HG03175 (cell line): ENCODE results near the gene PATJ.
"Not testable (repeated sequence)": the region's sequence is repeated elsewhere in the genome, so short reads cannot be mapped to it uniquely, and the experiment has no call there.

ENCODE experiments used
- ATAC-seq: cut with Tn5 transposase; IDR thresholded peaks from one replicate; pipeline ENCODE4 v1.9.1; 2021; ENCODE audit warnings: mild to moderate bottlenecking, moderate library complexity; ENCODE audit not compliant: unreplicated experiment

PATJ gene

DNA sequence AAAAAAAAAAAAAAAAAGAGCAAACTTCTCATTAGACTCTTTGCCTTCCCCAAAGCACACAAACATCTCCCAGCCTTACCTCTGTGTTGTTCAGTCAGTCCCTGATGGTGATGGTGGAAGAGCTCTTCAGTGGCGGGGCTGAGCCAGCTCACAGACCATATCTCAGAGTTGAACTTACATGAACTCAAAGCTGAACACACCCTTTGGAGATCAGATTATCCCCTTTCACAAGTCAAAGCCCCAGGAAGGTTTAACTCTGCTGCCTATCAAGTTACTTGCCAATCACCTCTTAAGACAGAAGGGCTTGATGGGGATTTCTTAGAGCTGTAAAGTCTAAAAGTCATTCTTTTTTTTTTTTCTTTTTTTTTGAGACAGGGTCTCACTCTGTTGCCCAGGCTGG lies 397.1 kb downstream of the PATJ start:
- no peak for ATAC-seq

DNA sequence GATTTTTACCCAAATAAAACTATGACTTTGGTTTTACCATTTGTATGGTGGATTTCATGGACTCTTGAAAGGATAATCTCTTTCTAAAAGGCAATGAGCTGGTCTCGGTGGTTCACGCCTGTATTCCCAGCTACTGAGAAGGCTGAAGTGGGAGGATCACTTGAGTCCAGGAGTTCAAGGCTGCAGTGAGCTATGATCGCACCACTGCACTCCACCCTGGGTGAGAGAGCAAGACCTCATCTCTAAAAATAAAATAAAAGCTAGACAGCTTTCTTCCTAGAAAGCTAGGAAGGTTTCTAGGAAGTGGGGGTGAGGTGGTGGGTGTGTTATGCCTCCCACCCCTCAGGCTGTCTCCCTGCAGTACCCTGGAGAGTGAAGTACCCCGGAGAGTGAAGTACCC lies 398.4 kb downstream of the PATJ start:
- no peak for ATAC-seq

DNA sequence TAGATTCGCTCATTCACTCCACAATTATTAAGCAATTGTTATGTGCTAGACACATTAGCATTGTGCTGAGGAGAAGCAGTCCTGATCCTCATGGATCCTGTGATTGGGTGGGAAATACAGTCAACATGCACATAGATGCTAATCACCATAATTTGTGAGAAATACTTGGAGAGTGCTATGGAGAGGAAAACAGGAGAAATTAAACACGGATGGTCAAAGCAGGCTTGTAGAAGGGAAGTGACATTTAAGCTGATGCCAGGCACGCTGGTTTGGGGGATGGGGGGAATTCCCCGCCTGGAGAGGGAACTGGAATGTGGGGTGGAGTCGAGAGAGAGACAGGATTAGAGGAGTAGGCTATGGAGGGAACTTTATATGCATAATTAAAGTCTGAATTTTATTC lies 400.2 kb downstream of the PATJ start:
- ATAC-seq = no peak

DNA sequence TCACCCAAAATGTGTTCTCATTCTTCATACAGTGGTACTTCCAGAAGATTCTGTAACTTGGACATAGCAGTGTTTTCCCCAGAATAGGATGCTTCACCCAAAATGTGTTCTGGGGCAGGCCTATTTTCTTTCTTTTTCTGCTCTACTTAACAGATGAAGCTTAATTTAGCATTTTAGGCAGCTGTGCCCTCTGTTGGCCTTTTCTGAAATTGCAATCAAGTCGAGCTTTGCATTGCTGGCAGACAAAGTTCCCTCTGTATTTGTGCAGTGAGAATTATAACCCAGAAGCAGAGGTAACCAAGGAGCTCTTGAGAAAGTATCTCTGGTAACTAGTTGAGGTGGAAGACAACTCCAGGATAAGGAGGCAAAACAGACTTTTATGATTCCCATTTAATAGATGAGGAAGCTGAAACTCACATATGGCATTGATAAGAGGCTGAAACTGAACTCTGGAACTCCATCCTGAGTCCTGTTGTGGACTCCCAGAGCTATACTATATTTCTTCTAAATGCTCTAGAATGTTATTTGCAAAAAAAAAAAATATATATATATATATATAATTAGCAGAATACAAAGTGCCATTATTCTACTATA lies 402.1 kb downstream of the PATJ start:
- ATAC-seq = peak; percentile 57

DNA sequence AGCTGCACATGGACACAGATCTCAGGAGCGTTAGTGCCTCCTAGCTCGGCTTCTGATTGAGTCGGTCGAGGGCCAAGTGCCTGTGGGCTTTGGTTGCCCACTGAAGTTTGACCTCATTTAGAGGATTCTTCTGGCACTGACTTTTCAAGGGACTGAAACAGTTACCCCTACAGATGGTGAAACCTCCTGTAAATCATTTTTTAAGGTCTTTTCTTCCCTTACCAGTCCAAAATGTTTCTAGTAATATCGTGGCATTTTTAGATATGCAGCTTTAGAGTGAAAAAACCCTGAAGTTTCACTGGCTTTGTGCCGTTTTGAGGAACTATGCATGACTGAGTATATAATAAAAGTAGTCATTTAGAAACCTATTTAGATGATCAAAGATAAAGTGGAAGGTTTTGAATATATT lies 417.7 kb downstream of the PATJ start:
- ATAC-seq = peak; percentile 87

DNA sequence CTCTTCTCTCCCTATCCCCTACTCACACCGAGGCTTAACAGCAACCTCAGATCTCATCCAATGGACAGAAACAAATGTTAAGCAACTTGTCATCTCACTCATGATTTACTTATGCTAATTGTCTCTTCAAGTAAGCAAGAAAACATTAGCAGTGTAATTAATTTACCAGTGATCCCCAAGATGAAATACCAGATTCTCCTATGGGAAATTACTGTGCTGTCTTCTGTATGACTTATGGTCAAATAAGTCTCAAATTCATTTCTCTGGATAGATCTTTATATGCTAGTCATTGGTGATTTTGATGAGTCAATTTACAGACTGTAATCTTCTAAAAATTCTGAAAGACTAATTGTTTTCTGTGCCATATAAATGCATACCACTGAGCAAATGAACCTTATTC lies 419.4 kb downstream of the PATJ start:
- no peak for ATAC-seq

DNA sequence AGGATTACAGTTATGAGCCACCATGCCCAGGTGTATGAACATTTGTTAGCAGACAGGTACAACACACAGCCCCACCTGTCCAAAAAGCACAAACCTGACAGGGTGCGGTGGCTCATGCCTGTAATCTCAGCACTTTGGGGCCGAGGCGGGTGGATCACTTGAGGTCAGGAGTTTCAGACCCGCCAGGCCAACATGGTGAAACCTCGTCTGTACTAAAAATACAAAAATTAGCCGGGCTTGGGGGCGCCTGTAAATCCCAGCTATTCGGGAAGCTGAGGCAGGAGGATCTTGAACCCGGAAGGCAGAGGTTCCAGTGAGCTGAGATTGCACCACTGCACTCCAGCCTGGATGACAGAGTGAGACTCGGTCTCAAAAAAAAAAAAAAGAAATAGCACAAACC lies 428.1 kb downstream of the PATJ start:
- ATAC-seq = not testable (repeated sequence)

DNA sequence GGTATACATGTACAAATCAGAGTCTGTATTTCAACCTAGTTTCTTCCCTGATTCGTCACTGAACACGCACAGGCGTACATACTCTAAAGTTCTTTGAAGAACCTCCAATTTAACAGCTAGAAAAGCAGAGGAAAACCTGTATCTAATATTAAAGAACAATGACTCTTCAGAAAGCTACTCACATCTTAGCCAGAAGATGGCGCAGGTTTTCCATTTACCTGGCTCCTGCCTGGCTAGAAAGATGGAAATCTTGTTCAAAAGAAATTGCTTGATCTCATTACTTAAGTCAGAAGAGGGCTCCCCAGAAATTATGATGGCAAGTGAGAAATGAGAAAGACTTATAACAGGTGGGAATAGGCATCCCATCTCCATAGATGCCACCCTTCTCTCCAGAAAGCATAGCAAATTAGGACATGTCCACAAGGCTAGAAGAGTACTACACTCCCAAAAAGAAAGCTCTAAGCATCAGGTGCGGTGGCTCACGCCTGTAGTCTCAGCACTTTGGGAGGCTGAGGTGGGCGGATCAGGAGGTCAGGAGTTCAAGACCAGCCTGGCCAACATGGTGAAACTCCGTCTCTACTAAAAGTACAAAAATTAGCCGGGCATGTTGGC lies 433.4 kb downstream of the PATJ start:
- ATAC-seq = peak; percentile 56

DNA sequence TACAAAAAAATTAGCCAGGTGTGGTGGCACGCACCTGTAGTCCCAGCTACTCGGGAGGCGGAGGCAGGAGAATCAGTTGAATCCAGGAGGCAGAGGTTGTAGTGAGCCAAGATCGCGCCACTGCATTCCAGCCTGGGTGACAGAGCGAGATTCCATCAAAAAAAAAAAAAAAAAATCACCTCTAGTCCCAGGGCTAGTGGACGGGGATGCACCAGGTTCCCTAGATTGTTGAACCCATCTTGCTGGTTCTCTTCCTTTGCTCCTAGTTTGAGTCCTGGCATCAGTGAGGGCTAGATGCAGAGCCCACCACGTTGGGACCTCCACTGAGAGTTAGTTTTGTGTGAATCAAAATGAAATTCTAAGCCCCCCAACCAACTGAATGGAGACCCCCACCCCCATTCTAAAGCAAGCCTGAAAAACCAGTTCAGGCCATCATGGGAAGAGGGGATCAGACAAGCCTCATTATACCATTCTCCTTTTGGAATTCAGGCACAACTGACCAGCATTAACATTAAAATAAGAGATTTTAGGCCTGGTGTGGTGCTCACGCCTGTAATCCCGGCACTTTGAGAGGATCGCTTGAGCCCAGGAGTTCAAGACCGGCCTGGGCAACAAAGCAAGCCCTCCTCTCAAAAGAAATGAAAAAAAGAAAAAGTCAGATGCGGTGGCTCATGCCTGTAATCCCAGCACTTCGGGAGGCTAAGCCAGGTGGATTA lies 434.5 kb downstream of the PATJ start:
- no peak for ATAC-seq

DNA sequence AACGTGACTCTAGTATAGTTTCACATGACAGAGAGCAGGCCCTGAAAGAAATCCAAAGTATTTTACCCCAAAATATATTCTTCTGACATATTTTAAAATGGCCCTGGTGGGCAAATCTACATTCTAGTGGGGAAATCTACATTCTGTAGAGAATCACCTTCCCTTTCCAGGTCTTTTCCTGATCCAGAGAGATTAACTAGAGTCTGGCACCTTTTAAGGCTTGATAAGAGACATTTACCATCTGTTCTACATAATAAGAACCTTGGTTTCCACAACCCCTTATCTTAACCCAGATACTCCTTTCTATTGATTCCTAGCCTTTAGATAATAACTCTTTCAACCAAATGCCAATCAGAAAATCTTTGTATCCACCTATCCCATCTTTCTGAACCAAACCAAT lies 435.3 kb downstream of the PATJ start:
- ATAC-seq = no peak

DNA sequence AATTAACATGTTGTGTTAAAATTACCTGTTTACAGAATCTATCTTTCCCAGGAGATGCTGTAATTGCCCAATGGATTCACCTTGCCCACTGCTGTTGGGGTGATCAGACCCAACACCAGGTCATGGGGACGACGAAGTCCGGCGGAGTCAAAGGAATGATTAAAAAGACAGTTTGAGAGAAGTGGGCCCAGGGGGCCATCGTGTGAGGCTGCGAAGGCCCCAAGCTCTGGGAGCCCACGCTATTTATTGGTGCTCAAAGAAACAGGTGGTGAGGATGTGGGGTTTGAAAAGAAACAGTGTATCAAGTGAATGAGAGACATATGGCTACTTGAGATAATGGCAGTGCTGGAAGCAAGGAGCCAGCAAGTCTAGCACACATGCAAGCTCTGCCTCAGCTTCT lies 436.1 kb downstream of the PATJ start:
- no peak for ATAC-seq

DNA sequence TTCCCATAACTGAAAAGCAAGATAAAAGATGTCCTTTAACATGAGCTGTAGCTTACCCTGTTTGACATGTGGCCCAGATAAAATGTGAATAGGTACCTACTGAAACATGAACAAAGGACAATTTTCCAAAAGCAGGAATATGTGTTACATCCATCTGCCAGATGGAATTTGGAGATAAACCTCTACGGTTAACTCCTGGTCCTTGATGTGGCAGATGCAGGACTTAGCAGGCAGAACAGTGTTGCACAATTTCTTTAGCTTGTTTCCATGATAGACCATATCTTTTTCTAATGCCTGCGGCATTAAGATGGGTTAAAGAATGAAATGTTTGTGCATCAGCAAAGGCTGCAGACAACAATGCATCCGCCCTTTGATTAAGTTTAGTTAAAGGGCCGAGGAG lies 437.8 kb downstream of the PATJ start:
- not testable (repeated sequence) for ATAC-seq

DNA sequence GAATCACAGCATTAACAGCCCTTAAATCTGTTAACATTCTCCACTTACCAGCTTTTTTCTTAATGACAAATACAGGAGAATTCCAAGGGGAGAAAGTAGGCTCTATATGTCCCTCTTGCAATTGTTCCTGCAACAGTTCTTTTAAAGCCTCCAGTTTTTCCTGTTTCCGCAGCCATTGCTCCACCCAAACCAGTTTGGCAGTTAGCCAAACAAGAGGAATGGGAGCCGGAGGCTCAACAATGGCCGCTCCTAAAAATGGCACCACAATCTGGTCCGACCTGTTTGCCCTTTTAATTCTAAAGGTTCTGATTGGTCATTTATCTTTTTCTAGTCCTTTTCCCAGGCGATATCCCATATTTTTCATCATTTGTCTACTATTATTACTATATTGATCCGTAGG lies 438.4 kb downstream of the PATJ start:
- ATAC-seq = no peak

DNA sequence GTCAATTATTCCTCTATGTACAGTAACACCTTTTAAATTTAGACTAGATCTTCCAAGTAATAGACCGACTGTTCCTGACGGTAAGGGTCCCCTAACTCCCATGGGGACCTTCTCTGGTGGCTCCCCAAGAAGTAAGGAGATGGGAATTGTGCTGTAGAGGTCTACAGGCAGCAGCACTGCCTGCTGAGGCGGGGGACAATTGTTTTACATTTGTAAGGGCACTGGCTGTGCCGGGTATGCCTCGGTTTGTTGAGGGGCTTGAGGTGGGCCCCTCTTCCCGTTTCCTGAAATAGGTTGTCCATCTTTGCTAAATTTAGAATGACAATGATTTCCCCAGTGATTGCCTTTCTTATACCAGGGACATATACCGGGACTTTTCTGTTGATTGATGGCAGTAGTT lies 439.3 kb downstream of the PATJ start:
- ATAC-seq = no peak

DNA sequence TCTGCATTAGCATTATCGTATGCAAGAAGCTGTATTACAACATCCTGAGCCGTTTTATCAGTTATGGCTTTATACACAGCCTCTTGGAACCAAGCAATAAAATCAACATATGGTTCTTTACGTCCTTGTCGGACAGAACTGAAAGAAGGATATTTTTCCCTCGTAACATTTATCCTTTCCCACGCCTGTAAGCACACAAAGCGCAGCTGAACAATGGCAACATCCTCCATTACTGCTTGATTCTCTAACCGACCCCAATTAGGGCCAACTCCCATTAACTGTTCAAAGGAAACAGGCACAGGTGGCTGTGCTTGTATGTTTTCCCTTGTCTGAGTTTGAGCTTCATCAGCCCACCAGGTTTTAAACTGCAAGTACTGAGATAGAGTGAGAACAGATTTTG lies 439.9 kb downstream of the PATJ start:
- not testable (repeated sequence) for ATAC-seq

DNA sequence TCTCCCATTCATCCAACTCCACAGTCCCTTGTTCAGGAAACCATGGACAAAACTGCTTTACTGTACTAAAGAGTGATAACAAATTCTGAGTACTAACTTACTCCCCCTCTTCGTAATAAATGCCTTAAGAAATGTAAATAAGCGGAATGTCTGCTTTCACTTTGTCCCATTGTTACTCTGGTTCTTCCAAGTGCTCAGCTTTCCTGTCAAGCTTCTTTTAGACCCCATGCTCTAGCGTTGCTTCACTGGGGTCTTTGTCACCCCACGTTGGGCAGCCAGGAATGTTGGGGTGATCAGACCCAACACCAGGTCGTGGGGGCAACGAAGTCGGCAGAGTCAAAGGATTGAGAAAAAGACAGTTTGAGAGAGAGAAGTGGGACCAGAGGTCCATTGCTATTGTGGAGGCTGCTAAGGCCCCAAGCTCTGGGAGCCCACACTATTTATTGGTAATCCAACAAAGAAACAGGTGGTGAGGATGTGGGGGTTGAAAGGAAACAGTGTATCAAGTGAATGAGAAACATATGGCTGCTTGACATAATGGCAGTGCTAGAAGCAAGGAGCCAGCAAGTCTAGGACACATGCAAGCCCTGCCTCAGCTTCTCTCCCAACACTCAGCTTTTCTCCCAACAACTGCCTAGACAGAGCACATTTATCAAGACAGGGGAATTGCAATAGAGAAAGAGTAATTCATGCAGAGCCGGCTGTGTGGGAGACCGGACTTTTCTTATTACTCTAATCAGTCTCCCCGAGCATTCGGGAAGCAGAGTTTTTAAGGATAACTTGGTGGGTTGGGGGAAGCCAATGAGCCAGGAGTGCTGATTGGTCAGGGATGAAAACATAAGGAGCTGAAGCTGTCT lies 441.1 kb downstream of the PATJ start:
- not testable (repeated sequence) for ATAC-seq

DNA sequence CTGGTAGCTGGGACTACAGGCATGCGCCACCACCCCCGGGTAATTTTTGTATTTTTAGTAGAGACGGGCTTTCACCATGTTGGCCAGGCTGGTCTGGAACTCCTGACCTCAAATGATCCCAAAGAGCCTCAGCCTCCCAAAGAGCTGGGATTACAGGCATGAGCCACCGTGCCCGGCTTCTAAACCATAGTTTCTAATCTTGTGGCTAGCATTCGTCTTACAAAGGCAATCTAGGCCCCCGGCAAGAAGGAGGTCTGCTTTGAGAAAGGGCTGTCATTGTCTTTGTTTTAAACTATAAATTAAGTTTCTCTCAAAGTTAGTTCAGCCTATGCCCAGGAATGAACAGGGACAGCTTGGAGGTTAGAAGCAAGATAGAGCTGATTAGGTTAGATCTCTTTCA lies 442.1 kb downstream of the PATJ start:
- ATAC-seq = no peak

DNA sequence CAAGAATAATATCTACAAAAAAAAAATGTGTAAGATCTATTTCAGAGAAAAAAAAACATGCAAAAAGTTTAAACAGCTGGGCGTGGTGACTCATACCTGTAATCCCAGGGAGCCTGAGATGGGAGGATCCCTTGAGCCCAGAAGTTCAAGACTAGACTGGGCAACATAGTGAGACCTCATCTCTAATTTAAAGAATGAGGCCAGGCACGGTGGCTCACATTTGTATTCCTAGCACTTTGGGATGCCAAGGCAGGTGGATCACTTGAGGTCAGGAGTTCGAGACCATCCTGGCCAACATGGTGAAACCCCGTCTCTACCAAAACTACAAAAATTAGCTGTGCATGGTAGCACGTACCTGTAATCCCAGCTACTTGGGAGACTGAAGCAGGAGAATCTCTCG lies 443.0 kb downstream of the PATJ start:
- ATAC-seq = not testable (repeated sequence)

DNA sequence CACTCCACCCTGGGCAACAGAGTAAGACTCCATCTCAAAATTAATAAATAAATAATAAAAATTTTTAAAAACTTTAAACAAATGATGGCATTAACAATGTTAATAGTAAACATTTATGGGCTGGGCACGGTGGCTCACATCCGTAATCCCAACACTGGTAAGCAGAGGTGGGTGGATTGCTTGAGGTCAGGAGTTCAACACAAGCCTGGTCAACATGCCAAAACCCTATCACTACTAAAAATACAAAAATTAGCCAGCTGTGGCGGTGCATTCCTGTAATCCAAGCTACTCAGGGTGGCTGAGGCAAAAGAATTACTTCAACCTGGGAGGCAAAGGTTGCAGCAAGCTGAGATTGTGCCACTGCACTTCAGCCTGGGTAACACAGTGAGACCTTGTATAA lies 443.4 kb downstream of the PATJ start:
- no peak for ATAC-seq

DNA sequence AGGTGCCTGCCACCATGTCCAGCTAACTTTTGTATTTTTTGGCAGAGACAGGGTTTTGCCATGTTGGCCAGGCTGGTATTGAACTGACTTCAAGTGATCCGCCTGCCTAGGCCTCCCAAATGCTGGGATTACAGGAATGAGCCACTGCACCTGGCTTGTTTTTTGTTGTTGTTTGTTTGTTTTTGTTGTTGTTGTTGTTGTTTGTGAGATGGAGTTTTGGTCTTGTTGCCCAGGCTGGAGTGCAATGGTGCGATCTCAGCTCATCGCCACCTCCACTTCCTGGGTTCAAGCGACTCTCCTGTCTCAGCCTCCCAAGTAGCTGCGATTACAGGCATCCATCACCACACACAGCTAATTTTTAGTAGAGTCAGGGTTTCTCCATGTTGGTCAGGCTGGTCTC lies 445.3 kb downstream of the PATJ start:
- ATAC-seq = no peak

DNA sequence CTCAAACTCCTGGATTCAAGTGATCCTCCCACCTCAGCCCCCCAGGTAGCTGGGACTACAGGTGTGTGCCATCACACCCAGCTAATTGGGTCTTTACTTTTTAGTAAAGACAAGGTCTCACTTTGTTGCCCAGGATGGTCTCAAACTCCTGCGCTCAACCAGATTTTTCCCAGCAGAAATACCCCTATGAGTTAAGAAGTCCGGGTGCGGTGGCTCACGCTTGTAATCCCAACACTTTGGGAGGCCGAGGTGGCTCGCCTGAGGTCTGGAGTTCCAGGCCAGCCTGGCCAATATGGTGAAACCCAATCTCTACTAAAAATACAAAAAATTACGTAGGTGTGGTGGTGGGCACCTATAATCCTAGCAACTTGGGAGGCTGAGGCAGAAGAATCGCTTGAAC lies 445.8 kb downstream of the PATJ start:
- no peak for ATAC-seq
